Vagina (tissue), 2 donors: ENCODE results near the gene MICAL2. TPM values are rescaled to one million over a fixed set of nuclear protein-coding genes. Genes with fewer than 3 reads are reported as not detected.

Experiments used
- DNase-seq, 2 donors: peaks; one replicate each; pipeline ENCODE4 v3.0.0-alpha.2; 2017; ENCODE audit errors: extremely low spot score in 2 of 2
- H3K27ac ChIP-seq: fragments of 200-600 bp; sonication (generic); one replicate; pipeline ENCODE4 v1.5.1; 2019
- H3K27me3 ChIP-seq: fragments of 200-600 bp; sonication (generic); one replicate; pipeline ENCODE4 v1.5.1; 2019
- H3K36me3 ChIP-seq, 2 donors: fragments of 200-600 bp; sonication (generic); one replicate each; pipeline ENCODE4 v1.5.1; 2017 to 2019
- H3K4me1 ChIP-seq: fragments of 200-600 bp; sonication (generic); one replicate; pipeline ENCODE4 v1.5.1; 2019
- H3K4me3 ChIP-seq, 2 donors: fragments of 200-600 bp; sonication (generic); 1 replicate in 1 of 2; 2 replicates in 1 of 2; pipeline ENCODE4 v1.5.1; 2016 to 2019
- H3K9me3 ChIP-seq: fragments of 200-600 bp; sonication (generic); one replicate; pipeline ENCODE4 v1.5.1; 2019
- CTCF ChIP-seq, 3 experiments: fragments of 450-650 bp in 2 of 3; fragments of 200-600 bp in 1 of 3; sonication (generic) in 1 of 3; IDR thresholded peaks; one replicate each; pipeline ENCODE4 v1.5.1; 2017 to 2019; ENCODE audit warnings: antibody characterized with exemption in 3 of 3, mild to moderate bottlenecking in 2 of 3, moderate library complexity in 2 of 3
- POLR2A ChIP-seq, 2 donors: fragments of 450-650 bp; IDR thresholded peaks; one replicate each; pipeline ENCODE4 v1.6.1; 2017; ENCODE audit warnings: antibody characterized with exemption in 2 of 2, mild to moderate bottlenecking in 2 of 2, moderate library complexity in 2 of 2
- POLR2AphosphoS5 ChIP-seq, 2 donors: sonication (generic); formaldehyde crosslinking; IDR thresholded peaks; one replicate each; pipeline ENCODE4 v1.9.0; 2017; ENCODE audit warnings: antibody characterized with exemption in 2 of 2, mild to moderate bottlenecking in 2 of 2, low read depth in 1 of 2; ENCODE audit not compliant: insufficient read depth in 1 of 2
- intact Hi-C: fragments of 100-400 bp; cut with DNase I; formaldehyde crosslinking; loops from one replicate; pipeline ENCODE4 v1.15.1; 2023
- total RNA-seq: library from RNA; depleted of rRNA; stranded (reverse); fragments of >200 nt; gene quantifications from one replicate; pipeline ENCODE4 v1.2.3, GENCODE V29; 2016

Gene MICAL2
- total RNA-seq, 1 donor from 2014 or later = 41.7 TPM

- no peaks in the 10 kb centered on the region for H3K36me3 ChIP-seq
- peaks cover 26% of the 10 kb centered on the region for H3K4me1 ChIP-seq
- no peaks in the 10 kb centered on the region for H3K27me3 ChIP-seq
- no peaks in the 10 kb centered on the region for H3K9me3 ChIP-seq
- no peak for DNase-seq
- TF ChIP-seq POLR2A (IDR thresholded peaks at IDR 0.05) (no peak), POLR2AphosphoS5 (IDR thresholded peaks at IDR 0.05; ENCODE audit: insufficient read depth in 1 of 2, low read depth in 1 of 2) (no peak), CTCF (IDR thresholded peaks at IDR 0.05) (no peak)
- peak overlapping the region; percentile 65 to 68 for H3K4me3 ChIP-seq
- H3K27ac ChIP-seq = peak overlapping the region; percentile 75
- intact Hi-C loops = no loop called here
Observed at GRCh38 chr11:12111549-12112520, 1.4 kb downstream of the MICAL2 start.

GRCh38 chr11:12112750-12113149 lies 2.4 kb downstream of the MICAL2 start:
- H3K36me3 ChIP-seq = no peaks in the 10 kb centered on the region
- TF ChIP-seq CTCF (IDR thresholded peaks at IDR 0.05) = no peak
- no peak for TF ChIP-seq POLR2A (IDR thresholded peaks at IDR 0.05)
- no peak for TF ChIP-seq POLR2AphosphoS5 (IDR thresholded peaks at IDR 0.05; ENCODE audit: insufficient read depth in 1 of 2, low read depth in 1 of 2)
- H3K4me3 ChIP-seq = no peak overlapping the region
- peaks cover 26% of the 10 kb centered on the region for H3K4me1 ChIP-seq
- DNase-seq = no peak
- intact Hi-C loops = no loop called here
- no peaks in the 10 kb centered on the region for H3K27me3 ChIP-seq
- no peak overlapping the region for H3K27ac ChIP-seq
- no peaks in the 10 kb centered on the region for H3K9me3 ChIP-seq

- no peaks in the 10 kb centered on the region for H3K9me3 ChIP-seq
- no peak for DNase-seq
- H3K4me1 ChIP-seq = peaks cover 26% of the 10 kb centered on the region
- intact Hi-C loops = no loop called here
- TF ChIP-seq CTCF (IDR thresholded peaks at IDR 0.05) (no peak), POLR2A (IDR thresholded peaks at IDR 0.05) (no peak), POLR2AphosphoS5 (IDR thresholded peaks at IDR 0.05; ENCODE audit: insufficient read depth in 1 of 2, low read depth in 1 of 2) (no peak)
- no peaks in the 10 kb centered on the region for H3K36me3 ChIP-seq
- H3K27ac ChIP-seq = no peak overlapping the region
- no peaks in the 10 kb centered on the region for H3K27me3 ChIP-seq
- no peak overlapping the region for H3K4me3 ChIP-seq
Observed at GRCh38 chr11:12113294-12113693, 2.9 kb downstream of the MICAL2 start.

GRCh38 chr11:12114193-12115033 lies 4.0 kb downstream of the MICAL2 start:
- intact Hi-C loops = no loop called here

More at GRCh38 chr11:12114193-12115033, 4.0 kb downstream of the MICAL2 start:
- no peak for DNase-seq
- no peak overlapping the region for H3K27ac ChIP-seq
- no peaks in the 10 kb centered on the region for H3K27me3 ChIP-seq
- H3K36me3 ChIP-seq = no peaks in the 10 kb centered on the region
- H3K4me1 ChIP-seq = peaks cover 24% of the 10 kb centered on the region
- H3K4me3 ChIP-seq = no peak overlapping the region
- no peaks in the 10 kb centered on the region for H3K9me3 ChIP-seq
- TF ChIP-seq CTCF (IDR thresholded peaks at IDR 0.05) (no peak), POLR2A (IDR thresholded peaks at IDR 0.05) (no peak), POLR2AphosphoS5 (IDR thresholded peaks at IDR 0.05; ENCODE audit: insufficient read depth in 1 of 2, low read depth in 1 of 2) (no peak)
